Measurements from ENCODE around the gene ABCA9.
"Not testable (repeated sequence)": the region's sequence is repeated elsewhere in the genome, so short reads cannot be mapped to it uniquely, and the experiment has no call there.

ABCA9 gene

GRCh38 chr17:69071233-69071586 is 10.5 kb upstream of the ABCA9 start:
- H3K36me3 ChIP-seq (ENCODE audit: control insufficient read depth, insufficient read depth, low read length) = not testable (repeated sequence)

GRCh38 chr17:69070378-69071232 is 9.9 kb upstream of the ABCA9 start:
- H3K4me2 ChIP-seq (ENCODE audit: low read length); H3K4me3 ChIP-seq (ENCODE audit: low read depth, low read length); H2AFZ ChIP-seq; H3K9ac ChIP-seq; H3K9me3 ChIP-seq (ENCODE audit: control insufficient read depth, low read length); H3K79me2 ChIP-seq; H3K4me1 ChIP-seq; H3K27ac ChIP-seq; H3K27me3 ChIP-seq (ENCODE audit: control insufficient read depth, insufficient read depth, low read length); H3K36me3 ChIP-seq (ENCODE audit: control insufficient read depth, insufficient read depth, low read length): not testable (repeated sequence)

More at GRCh38 chr17:69071233-69071586, 10.5 kb upstream of the ABCA9 start:
- H3K27me3 ChIP-seq (ENCODE audit: control insufficient read depth, insufficient read depth, low read length); H3K4me2 ChIP-seq (ENCODE audit: low read length); H3K9me3 ChIP-seq (ENCODE audit: control insufficient read depth, low read length); H2AFZ ChIP-seq; H3K79me2 ChIP-seq; H3K27ac ChIP-seq; H3K9ac ChIP-seq; H3K4me1 ChIP-seq; H3K4me3 ChIP-seq (ENCODE audit: low read depth, low read length): not testable (repeated sequence)

GRCh38 chr17:69069226-69069750 is 8.6 kb upstream of the ABCA9 start:
- no peak overlapping the region for H3K9ac ChIP-seq
- no peaks in the 10 kb centered on the region for H3K79me2 ChIP-seq
- H3K4me1 ChIP-seq = no peaks in the 10 kb centered on the region
- no peaks in the 10 kb centered on the region for H3K27me3 ChIP-seq (ENCODE audit: control insufficient read depth, insufficient read depth, low read length)
- no peak overlapping the region for H2AFZ ChIP-seq
- no peak for TF ChIP-seq CTCF (IDR thresholded peaks at IDR 0.05)
- H3K4me2 ChIP-seq (ENCODE audit: low read length) = no peak overlapping the region
- H3K27ac ChIP-seq = no peak overlapping the region
- H3K36me3 ChIP-seq (ENCODE audit: control insufficient read depth, insufficient read depth, low read length) = no peaks in the 10 kb centered on the region
- no peaks in the 10 kb centered on the region for H3K9me3 ChIP-seq (ENCODE audit: control insufficient read depth, low read length)
- H3K4me3 ChIP-seq (ENCODE audit: low read depth, low read length) = no peak overlapping the region

- no peaks in the 10 kb centered on the region for H3K27me3 ChIP-seq (ENCODE audit: control insufficient read depth, insufficient read depth, low read length)
- H2AFZ ChIP-seq = no peak overlapping the region
- no peaks in the 10 kb centered on the region for H3K4me1 ChIP-seq
- H3K27ac ChIP-seq = no peak overlapping the region
- H3K9me3 ChIP-seq (ENCODE audit: control insufficient read depth, low read length) = no peaks in the 10 kb centered on the region
- no peak overlapping the region for H3K4me3 ChIP-seq (ENCODE audit: low read depth, low read length)
- H3K79me2 ChIP-seq = no peaks in the 10 kb centered on the region
- no peak overlapping the region for H3K4me2 ChIP-seq (ENCODE audit: low read length)
- no peaks in the 10 kb centered on the region for H3K36me3 ChIP-seq (ENCODE audit: control insufficient read depth, insufficient read depth, low read length)
- H3K9ac ChIP-seq = no peak overlapping the region
- no peak for TF ChIP-seq CTCF (IDR thresholded peaks at IDR 0.05)
Measured at GRCh38 chr17:69067274-69068047, 6.7 kb upstream of the ABCA9 start.

- no peak overlapping the region for H3K4me3 ChIP-seq (ENCODE audit: low read depth, low read length)
- no peak overlapping the region for H3K9ac ChIP-seq
- H3K27me3 ChIP-seq (ENCODE audit: control insufficient read depth, insufficient read depth, low read length) = no peaks in the 10 kb centered on the region
- H3K4me1 ChIP-seq = no peaks in the 10 kb centered on the region
- H3K27ac ChIP-seq = no peak overlapping the region
- H3K4me2 ChIP-seq (ENCODE audit: low read length) = no peak overlapping the region
- H2AFZ ChIP-seq = no peak overlapping the region
- no peaks in the 10 kb centered on the region for H3K36me3 ChIP-seq (ENCODE audit: control insufficient read depth, insufficient read depth, low read length)
- no peaks in the 10 kb centered on the region for H3K9me3 ChIP-seq (ENCODE audit: control insufficient read depth, low read length)
- TF ChIP-seq CTCF (IDR thresholded peaks at IDR 0.05) = no peak
- no peaks in the 10 kb centered on the region for H3K79me2 ChIP-seq
Measured at GRCh38 chr17:69066482-69066881, 5.8 kb upstream of the ABCA9 start.

Data from parathyroid adenoma (tissue), 2 donors.